Neural cell (in vitro differentiated cells): Measurements from ENCODE around the gene ACOT7. TPM values are rescaled to one million over a fixed set of nuclear protein-coding genes. Genes with fewer than 3 reads are reported as not detected.

Experiments
- H2AFZ ChIP-seq: fragments of 200-600, 300-800 bp; sonication (generic), shearing (Covaris generic); 2 replicates; pipeline ENCODE4 v1.6.0; 2014; ENCODE audit warnings: low read depth, mild to moderate bottlenecking, antibody characterized with exemption, low read length, moderate library complexity
- H3F3A ChIP-seq: fragments of 200-600 bp; shearing (Covaris generic); 2 replicates; pipeline ENCODE4 v1.6.1; 2016; ENCODE audit warnings: mild to moderate bottlenecking, moderate library complexity, mixed read lengths, antibody characterized with exemption, low read length; ENCODE audit not compliant: insufficient read depth, poor library complexity, severe bottlenecking
- H3K27ac ChIP-seq: fragments of 200-600, 300-800 bp; sonication (generic), shearing (Covaris generic); 2 replicates; pipeline ENCODE4 v1.5.1; 2014; ENCODE audit warnings: mild to moderate bottlenecking, low read length, moderate library complexity
- H3K27me3 ChIP-seq: fragments of 300-800, 200-600 bp; sonication (generic), shearing (Covaris generic); 2 replicates; pipeline ENCODE4 v1.6.0; 2014; ENCODE audit warnings: mild to moderate bottlenecking, low read depth, low read length, moderate library complexity; ENCODE audit not compliant: insufficient read depth
- H3K36me3 ChIP-seq: fragments of 300-800, 200-600 bp; sonication (generic), shearing (Covaris generic); 2 replicates; pipeline ENCODE4 v1.5.1; 2014; ENCODE audit warnings: mild to moderate bottlenecking, antibody characterized with exemption, low read length, moderate library complexity; ENCODE audit not compliant: insufficient read depth
- H3K4me2 ChIP-seq: fragments of 300-800, 200-600 bp; sonication (generic), shearing (Covaris generic); 2 replicates; pipeline ENCODE4 v1.6.0; 2014; ENCODE audit warnings: mild to moderate bottlenecking, low read length
- H3K4me3 ChIP-seq: fragments of 300-800, 200-600 bp; sonication (generic), shearing (Covaris generic); 2 replicates; pipeline ENCODE4 v1.5.1; 2014; ENCODE audit warnings: mild to moderate bottlenecking, low read length, moderate library complexity
- H3K79me2 ChIP-seq: fragments of 200-600 bp; shearing (Covaris generic); replicated peaks from 2 replicates; pipeline ENCODE4 v1.6.0; 2014; ENCODE audit warnings: mild to moderate bottlenecking, low read length, moderate library complexity; ENCODE audit not compliant: insufficient read depth
- H3K9ac ChIP-seq: fragments of 300-800, 200-600 bp; sonication (generic), shearing (Covaris generic); 2 replicates; pipeline ENCODE4 v1.6.1; 2016; ENCODE audit warnings: mild to moderate bottlenecking, low read length, mixed read lengths
- H3K9me2 ChIP-seq: fragments of 200-600 bp; shearing (Covaris generic); 2 replicates; pipeline ENCODE4 v1.6.1; 2016; ENCODE audit warnings: mild to moderate bottlenecking, low read length, mixed read lengths; ENCODE audit not compliant: insufficient read depth
- H3K9me3 ChIP-seq: fragments of 200-600, 300-800 bp; sonication (generic), shearing (Covaris generic); 2 replicates; pipeline ENCODE4 v1.6.1; 2016; ENCODE audit warnings: mild to moderate bottlenecking, mixed run types, low read length, moderate library complexity, mixed read lengths
- H4K20me1 ChIP-seq: fragments of 200-600 bp; shearing (Covaris generic); 2 replicates; pipeline ENCODE4 v1.6.1; 2016; ENCODE audit warnings: mild to moderate bottlenecking, mixed run types; ENCODE audit not compliant: insufficient read depth
- CTCF ChIP-seq: fragments of 450-650 bp; IDR thresholded peaks from 2 replicates; pipeline ENCODE4 v1.5.1; 2014; ENCODE audit warnings: antibody characterized with exemption, mild to moderate bottlenecking, moderate library complexity; ENCODE audit not compliant: poor library complexity, severe bottlenecking
- EP300 ChIP-seq: fragments of 450-650 bp; conservative IDR thresholded peaks from 2 replicates; pipeline ENCODE4 v1.6.1; 2014; ENCODE audit warnings: antibody characterized with exemption, mild to moderate bottlenecking, moderate library complexity; ENCODE audit not compliant: poor library complexity, severe bottlenecking
- EZH2 ChIP-seq: fragments of 200-600, 300-800 bp; shearing (Covaris generic), sonication (generic); IDR thresholded peaks from 2 replicates; pipeline ENCODE4 v1.6.1; 2014; ENCODE audit warnings: antibody characterized with exemption, low read length, borderline replicate concordance, mild to moderate bottlenecking; ENCODE audit not compliant: insufficient read depth, poor library complexity, severe bottlenecking
- MXI1 ChIP-seq: fragments of 450-650 bp; conservative IDR thresholded peaks from 2 replicates; pipeline ENCODE4 v1.6.1; 2014; ENCODE audit warnings: antibody characterized with exemption, mild to moderate bottlenecking; ENCODE audit not compliant: poor library complexity, severe bottlenecking
- POLR2AphosphoS5 ChIP-seq: IDR thresholded peaks from 2 replicates; pipeline ENCODE4 v1.6.1; 2012
- RAD21 ChIP-seq: fragments of 450-650 bp; conservative IDR thresholded peaks from 2 replicates; pipeline ENCODE4 v1.6.1; 2014; ENCODE audit warnings: antibody characterized with exemption, mild to moderate bottlenecking, moderate library complexity
- REST ChIP-seq: IDR thresholded peaks from 2 replicates; pipeline ENCODE4 v1.6.1; 2012; ENCODE audit warnings: borderline replicate concordance
- SMC3 ChIP-seq: fragments of 450-650 bp; conservative IDR thresholded peaks from 2 replicates; pipeline ENCODE4 v1.6.1; 2014; ENCODE audit warnings: antibody characterized with exemption, mild to moderate bottlenecking, moderate library complexity; ENCODE audit not compliant: poor library complexity
- TAF1 ChIP-seq: IDR thresholded peaks from 2 replicates; pipeline ENCODE4 v1.6.1; 2012; ENCODE audit warnings: low read depth
- polyA plus RNA-seq: library from polyadenylated mRNA; depleted of rRNA; stranded (reverse); fragments of >200 nt; gene quantifications from 2 replicates; pipeline ENCODE4 v1.2.3, GENCODE V29; 2014

ACOT7 gene
- polyA plus RNA-seq, 1 donor from 2014 or later: 101 TPM

- H3K4me3 ChIP-seq: peak overlapping the region; percentile 51
- no peaks in the 10 kb centered on the region for H3K9me3 ChIP-seq
- H3K4me2 ChIP-seq: peak overlapping the region; percentile 27
- no peak overlapping the region for H2AFZ ChIP-seq
- peak; percentile 13 for TF ChIP-seq EP300
- TF ChIP-seq MXI1: no peak
- TF ChIP-seq CTCF: no peak
- H3K27me3 ChIP-seq: no peaks in the 10 kb centered on the region
- peak overlapping the region; percentile 67 for H3K27ac ChIP-seq
- peaks cover 6% of the 10 kb centered on the region for H4K20me1 ChIP-seq
- H3K79me2 ChIP-seq: peaks cover 18% of the 10 kb centered on the region
- no peaks in the 10 kb centered on the region for H3K9me2 ChIP-seq
- H3K9ac ChIP-seq: peak overlapping the region; percentile 54
- no peaks in the 10 kb centered on the region for H3F3A ChIP-seq
- no peaks in the 10 kb centered on the region for H3K36me3 ChIP-seq
Observed at GRCh38 chr1:6358757-6359201, 34.8 kb downstream of the ACOT7 start.

GRCh38 chr1:6358144-6358624, 35.4 kb downstream of the ACOT7 start:
- H3K9ac ChIP-seq: no peak overlapping the region
- no peaks in the 10 kb centered on the region for H3K9me3 ChIP-seq
- peak overlapping the region; percentile 51 for H3K4me3 ChIP-seq
- H4K20me1 ChIP-seq: peaks cover 6% of the 10 kb centered on the region
- TF ChIP-seq POLR2AphosphoS5 (no peak), REST (no peak), EP300 (no peak), MXI1 (no peak), CTCF (no peak), TAF1 (no peak), SMC3 (no peak), EZH2 (no peak), RAD21 (no peak)
- peaks cover 18% of the 10 kb centered on the region for H3K79me2 ChIP-seq
- H3K27me3 ChIP-seq: no peaks in the 10 kb centered on the region
- H3K9me2 ChIP-seq: no peaks in the 10 kb centered on the region
- H3K27ac ChIP-seq: peak overlapping the region; percentile 67
- no peaks in the 10 kb centered on the region for H3F3A ChIP-seq
- no peaks in the 10 kb centered on the region for H3K36me3 ChIP-seq
- H3K4me2 ChIP-seq: no peak overlapping the region
- no peak overlapping the region for H2AFZ ChIP-seq
